Esophagus muscularis mucosa (tissue), 4 donors: ENCODE data around the gene KANTR.

ENCODE experiments used
- CTCF ChIP-seq, 3 experiments: fragments of 200-600 bp in 2 of 3; fragments of 450-650 bp in 1 of 3; sonication (generic) in 2 of 3; IDR thresholded peaks; one replicate each; pipeline ENCODE4 v1.5.1; 2017 to 2019; ENCODE audit warnings: antibody characterized with exemption in 3 of 3, mild to moderate bottlenecking in 2 of 3, moderate library complexity in 1 of 3
- EP300 ChIP-seq: sonication (generic); formaldehyde crosslinking; IDR thresholded peaks from one replicate; pipeline ENCODE4 v1.6.1; 2017; ENCODE audit warnings: antibody characterized with exemption
- POLR2AphosphoS5 ChIP-seq, 2 donors: sonication (generic); formaldehyde crosslinking; IDR thresholded peaks; one replicate each; pipeline ENCODE4 v1.6.1; 2017; ENCODE audit warnings: antibody characterized with exemption in 2 of 2

GRCh38 chrX:53044995-53045394 is 48.9 kb upstream of the KANTR start:
- TF ChIP-seq CTCF (IDR thresholded peaks at IDR 0.05): no peak
- TF ChIP-seq POLR2AphosphoS5 (IDR thresholded peaks at IDR 0.05): no peak
- no peak for TF ChIP-seq EP300
